ENCODE data around the gene PPFIA1.

PPFIA1 gene

DNA sequence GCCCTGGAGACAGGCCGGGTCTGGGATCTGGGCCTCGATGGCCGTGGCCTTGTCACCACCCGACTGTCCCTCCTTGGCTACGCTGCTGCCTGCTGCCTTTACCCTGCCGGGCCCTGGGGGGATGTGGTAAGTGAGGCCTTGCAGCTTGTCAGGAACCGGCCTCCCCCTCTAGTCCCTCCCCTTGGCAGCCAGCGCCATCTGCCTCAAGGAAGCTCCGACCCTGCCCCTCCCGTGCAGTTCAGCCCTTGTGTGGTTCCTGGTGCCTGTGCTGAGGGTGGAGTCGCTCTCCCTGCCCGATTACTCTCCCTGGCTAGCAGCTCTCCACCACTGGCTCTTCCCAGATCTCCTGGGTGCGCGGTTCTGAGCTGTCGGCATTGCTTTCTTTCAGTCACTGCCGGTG lies 161.6 kb downstream of the PPFIA1 start:
- DNase-seq (ENCODE audit: low read depth in 2 of 2): no peak

DNA sequence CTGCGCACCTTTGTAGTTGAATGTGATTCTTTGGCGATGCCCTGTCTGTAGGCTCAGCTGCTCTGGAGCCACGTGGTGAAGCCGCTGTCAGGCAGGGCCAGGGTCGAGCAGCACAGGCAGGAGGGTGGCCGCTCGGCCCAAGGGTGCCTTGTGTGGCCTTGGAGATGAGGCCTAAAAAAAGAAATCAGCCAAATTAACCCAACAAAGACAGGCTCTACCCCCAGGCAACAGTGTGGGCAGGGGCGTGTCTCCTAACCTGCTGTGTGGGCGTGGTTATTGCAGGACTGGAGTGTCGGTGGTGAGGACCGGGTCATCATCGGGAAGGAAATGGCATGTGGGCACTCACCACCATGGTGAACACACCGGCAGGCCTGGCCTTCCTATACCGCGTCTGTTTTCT lies 162.1 kb downstream of the PPFIA1 start:
- no peak for DNase-seq (ENCODE audit: low read depth in 2 of 2)

DNA sequence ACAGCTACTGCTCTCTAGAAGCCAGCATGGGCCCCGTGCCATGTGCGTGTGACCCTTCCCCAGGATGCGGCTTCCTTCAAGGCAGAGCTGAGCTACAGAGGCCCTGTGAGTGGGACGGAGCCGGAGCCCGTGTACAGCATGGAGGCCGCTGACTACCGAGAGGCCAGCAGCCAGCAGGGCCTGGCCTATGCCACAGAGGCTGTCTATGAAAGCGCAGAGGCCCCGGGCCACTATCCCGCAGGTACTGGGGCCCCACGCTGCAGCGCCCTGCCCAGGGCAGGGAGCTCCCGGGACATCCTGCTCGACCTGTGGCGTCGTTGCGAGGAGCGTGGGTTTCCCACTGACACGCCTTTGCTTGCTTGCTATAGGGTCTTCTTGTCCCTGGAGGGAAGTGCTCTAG lies 162.5 kb downstream of the PPFIA1 start:
- no peak for DNase-seq (ENCODE audit: low read depth in 2 of 2)

- no peak for DNase-seq (ENCODE audit: low read depth in 2 of 2)
Observed at GRCh38 chr11:70433526-70433925, 163.0 kb downstream of the PPFIA1 start.
